Measurements from ENCODE around the gene DPP6.

Gene DPP6

GRCh38 chr7:154792436-154793055 lies 740.3 kb downstream of the DPP6 start:
- Histone ChIP-seq H2AFZ (ENCODE audit: low read depth) (no peak overlapping the region), H3K9ac (no peak overlapping the region), H3K36me3 (ENCODE audit: insufficient read depth) (no peaks in the 10 kb centered on the region), H3K4me2 (no peak overlapping the region), H3K4me3 (IDR thresholded peaks at IDR 0.05; ENCODE audit: insufficient read depth, low read depth, low read length) (no peak overlapping the region), H3K79me2 (ENCODE audit: insufficient read depth, low read depth) (no peaks in the 10 kb centered on the region), H3K27me3 (ENCODE audit: insufficient read depth, low read depth) (no peaks in the 10 kb centered on the region), H4K20me1 (ENCODE audit: insufficient read depth) (no peaks in the 10 kb centered on the region), H3K4me1 (ENCODE audit: low read depth, poor library complexity, severe bottlenecking) (no peaks in the 10 kb centered on the region), H3K27ac (no peak overlapping the region)
- no peak for TF ChIP-seq CTCF (conservative IDR thresholded peaks at IDR 0.05; ENCODE audit: low read depth, low read length)

GRCh38 chr7:154794147-154794780 lies 742.1 kb downstream of the DPP6 start:
- Histone ChIP-seq H3K4me3 (IDR thresholded peaks at IDR 0.05; ENCODE audit: insufficient read depth, low read depth, low read length) (no peak overlapping the region), H3K4me2 (no peak overlapping the region), H3K27ac (no peak overlapping the region), H3K27me3 (ENCODE audit: insufficient read depth, low read depth) (no peaks in the 10 kb centered on the region), H2AFZ (ENCODE audit: low read depth) (no peak overlapping the region), H3K9ac (no peak overlapping the region), H3K4me1 (ENCODE audit: low read depth, poor library complexity, severe bottlenecking) (no peaks in the 10 kb centered on the region), H3K36me3 (ENCODE audit: insufficient read depth) (no peaks in the 10 kb centered on the region), H4K20me1 (ENCODE audit: insufficient read depth) (no peaks in the 10 kb centered on the region), H3K79me2 (ENCODE audit: insufficient read depth, low read depth) (no peaks in the 10 kb centered on the region)
- TF ChIP-seq CTCF (conservative IDR thresholded peaks at IDR 0.05; ENCODE audit: low read depth, low read length), result no peak

GRCh38 chr7:154795014-154795413 lies 742.8 kb downstream of the DPP6 start:
- Histone ChIP-seq H3K4me3 (IDR thresholded peaks at IDR 0.05; ENCODE audit: insufficient read depth, low read depth, low read length) (no peak overlapping the region), H3K4me2 (no peak overlapping the region), H3K27ac (no peak overlapping the region), H3K36me3 (ENCODE audit: insufficient read depth) (no peaks in the 10 kb centered on the region), H3K9ac (no peak overlapping the region), H4K20me1 (ENCODE audit: insufficient read depth) (no peaks in the 10 kb centered on the region), H3K79me2 (ENCODE audit: insufficient read depth, low read depth) (no peaks in the 10 kb centered on the region), H3K4me1 (ENCODE audit: low read depth, poor library complexity, severe bottlenecking) (no peaks in the 10 kb centered on the region), H3K27me3 (ENCODE audit: insufficient read depth, low read depth) (no peaks in the 10 kb centered on the region), H2AFZ (ENCODE audit: low read depth) (no peak overlapping the region)
- no peak for TF ChIP-seq CTCF (conservative IDR thresholded peaks at IDR 0.05; ENCODE audit: low read depth, low read length)

- no peak overlapping the region for H3K4me3 ChIP-seq (IDR thresholded peaks at IDR 0.05; ENCODE audit: insufficient read depth, low read depth, low read length)
- no peaks in the 10 kb centered on the region for H3K27me3 ChIP-seq (ENCODE audit: insufficient read depth, low read depth)
- H3K9ac ChIP-seq, result no peak overlapping the region
- no peak overlapping the region for H2AFZ ChIP-seq (ENCODE audit: low read depth)
- TF ChIP-seq CTCF (conservative IDR thresholded peaks at IDR 0.05; ENCODE audit: low read depth, low read length), result no peak
- H3K27ac ChIP-seq, result no peak overlapping the region
- no peaks in the 10 kb centered on the region for H3K79me2 ChIP-seq (ENCODE audit: insufficient read depth, low read depth)
- H3K4me1 ChIP-seq (ENCODE audit: low read depth, poor library complexity, severe bottlenecking), result no peaks in the 10 kb centered on the region
- H4K20me1 ChIP-seq (ENCODE audit: insufficient read depth), result no peaks in the 10 kb centered on the region
- H3K4me2 ChIP-seq, result no peak overlapping the region
- no peaks in the 10 kb centered on the region for H3K36me3 ChIP-seq (ENCODE audit: insufficient read depth)
Observed at GRCh38 chr7:154795437-154795836, 743.2 kb downstream of the DPP6 start.
